ENCODE data around the gene BTRC. TPM values are rescaled to one million over a fixed set of nuclear protein-coding genes. Genes with fewer than 3 reads are reported as not detected.
A peak's percentile ranks its signal among the peaks of the same experiment; 100 is the strongest.

The BTRC gene
- 10 to 100 TPM; 16.4 to 19.3 (median 17.0) TPM for total RNA-seq
- polyA plus RNA-seq: 10 to 100 TPM in 1 of 3 donors, 1 to 10 TPM in 2; 6.1 to 17.6 (median 7.8) TPM
- long read RNA-seq, donor 1, full-length matches to known transcripts: 8 of 13 reads
- long read RNA-seq, donor 1, partial matches to known transcripts: 4 of 13 reads
- long read RNA-seq, donor 1, other reads (novel, unspliced or antisense): 1 of 13 reads
- long read RNA-seq, donor 2, full-length matches to known transcripts: 5 of 20 reads
- long read RNA-seq, donor 2, partial matches to known transcripts: 1 of 20 reads
- long read RNA-seq, donor 2, other reads (novel, unspliced or antisense): 14 of 20 reads

- DNase-seq (peak; percentile 95 to 98), ATAC-seq (peak; percentile 97 to 98 (median 97))
- no peak for TF ChIP-seq CTCF (IDR thresholded peaks at IDR 0.05)
- Histone ChIP-seq H3K36me3 (ENCODE audit: insufficient read depth in 1 of 2, low read depth in 1 of 2) (no peaks in the 10 kb centered on the region), H3K4me1 (peaks cover 18% of the 10 kb centered on the region), H3K9me3 (no peaks in the 10 kb centered on the region), H3K27ac (peak within 1 kb of the TSS; percentile 84), H3K27me3 (ENCODE audit: insufficient read depth in 3 of 3, low read length in 2 of 3) (peaks cover 0 to 2% (median 0%) of the 10 kb centered on the region in 3 donors), H3K4me3 (peak within 1 kb of the TSS; percentile 89)
- intact Hi-C loops (cut with DNase I): no loop called here
- 0 to 1% (median 0%) methylated on average over 42 to 50 of the region's 50 CpGs for WGBS, 3 donors
Observed at GRCh38 chr10:101353692-101354327, at the start of gene BTRC. Gene BTRC (plus strand): TSS chr10:101354165. CDS start chr10:101354181, 16 bp downstream.

DNA sequence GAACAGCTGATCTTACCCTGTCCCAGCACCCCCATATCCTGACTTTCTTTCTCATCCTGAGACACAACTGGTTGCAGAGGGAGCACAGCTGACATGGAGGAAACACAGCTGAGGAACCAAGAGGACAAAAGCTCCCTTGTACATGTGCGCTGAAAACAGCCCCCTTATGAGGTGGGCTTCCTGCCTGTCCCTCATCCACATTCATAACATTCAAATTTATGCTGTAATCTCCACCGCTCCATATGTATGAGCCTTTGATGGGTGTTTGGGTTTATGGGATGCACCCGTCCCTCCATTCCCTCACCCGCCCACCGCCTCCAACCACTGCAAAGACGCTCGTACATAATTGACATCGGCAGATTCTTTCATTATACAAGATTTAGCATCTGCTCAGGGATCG, 49.6 kb upstream of the BTRC start:
- ATAC-seq (no peak), DNase-seq (no peak)
- no peak overlapping the region for H3K27ac ChIP-seq
- 90 to 92% (median 91%) methylated on average over 9 of the region's 9 CpGs for WGBS, 3 donors
- intact Hi-C loops (cut with DNase I): loop anchor here (2.0 to 5.0 kb wide), 2 partner anchors 164 to 268 kb away; no protein-coding TSS in a partner anchor
- no peaks in the 10 kb centered on the region for H3K9me3 ChIP-seq
- no peak overlapping the region for H3K4me3 ChIP-seq
- H3K36me3 ChIP-seq (ENCODE audit: insufficient read depth in 1 of 2, low read depth in 1 of 2): no peaks in the 10 kb centered on the region
- no peaks in the 10 kb centered on the region for H3K4me1 ChIP-seq
- no peak for TF ChIP-seq CTCF (IDR thresholded peaks at IDR 0.05)
- H3K27me3 ChIP-seq (ENCODE audit: insufficient read depth in 3 of 3, low read length in 2 of 3): no peaks in the 10 kb centered on the region

GRCh38 chr10:101305320-101306241, 48.4 kb upstream of the BTRC start:
- Histone ChIP-seq H3K27me3 (ENCODE audit: insufficient read depth in 3 of 3, low read length in 2 of 3) (peaks cover 0 to 5% (median 2%) of the 10 kb centered on the region in 3 donors), H3K4me3 (no peak overlapping the region), H3K36me3 (ENCODE audit: insufficient read depth in 1 of 2, low read depth in 1 of 2) (no peaks in the 10 kb centered on the region), H3K27ac (no peak overlapping the region), H3K4me1 (no peaks in the 10 kb centered on the region), H3K9me3 (no peaks in the 10 kb centered on the region)
- no peak for DNase-seq
- no peak for TF ChIP-seq CTCF (IDR thresholded peaks at IDR 0.05)
- intact Hi-C loops (cut with DNase I): loop anchor here in 1 of 2 donors (2.0 kb wide), 1 partner anchor 163 kb away; no protein-coding TSS in a partner anchor
- 52 to 66% (median 63%) methylated on average over 17 of the region's 17 CpGs for WGBS, 3 donors
- no peak for ATAC-seq

DNA sequence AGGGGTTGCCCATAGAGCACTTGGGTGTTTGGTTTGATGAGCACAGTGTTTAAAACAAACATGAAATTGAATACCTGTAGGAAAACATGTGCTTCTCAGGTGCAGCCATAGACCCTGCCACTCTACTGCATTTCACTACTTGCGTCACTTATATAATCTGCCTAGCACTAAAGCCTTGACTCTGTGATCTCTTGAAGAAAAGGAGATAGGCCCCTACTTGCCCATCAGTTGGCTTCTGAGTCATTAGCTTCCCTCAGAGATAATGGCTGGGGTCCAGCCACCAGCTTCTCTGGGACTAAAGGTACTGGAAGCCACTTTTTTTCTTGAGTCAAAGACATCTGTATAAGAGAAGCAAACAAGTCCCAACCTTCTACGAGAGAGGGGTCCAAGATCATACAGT, 45.9 kb upstream of the BTRC start:
- no peak for TF ChIP-seq CTCF (IDR thresholded peaks at IDR 0.05)
- WGBS, 3 donors: 60 to 95% (median 92%) methylated on average over 2 of the region's 2 CpGs
- no peaks in the 10 kb centered on the region for H3K4me1 ChIP-seq
- DNase-seq (no peak), ATAC-seq (no peak)
- peaks cover 0 to 5% (median 2%) of the 10 kb centered on the region in 3 donors for H3K27me3 ChIP-seq (ENCODE audit: insufficient read depth in 3 of 3, low read length in 2 of 3)
- H3K9me3 ChIP-seq: no peaks in the 10 kb centered on the region
- no peak overlapping the region for H3K27ac ChIP-seq
- intact Hi-C loops (cut with DNase I): no loop called here
- no peak overlapping the region for H3K4me3 ChIP-seq
- H3K36me3 ChIP-seq (ENCODE audit: insufficient read depth in 1 of 2, low read depth in 1 of 2): no peaks in the 10 kb centered on the region

All from psoas muscle (tissue), 8 donors.